Testis (tissue), 2 donors: Measurements from ENCODE around the gene SPEF2.

Experiments
- CTCF ChIP-seq, 3 experiments: fragments of 450-650 bp in 2 of 3; fragments of 200-600 bp in 1 of 3; sonication (generic) in 1 of 3; IDR thresholded peaks; one replicate each; pipeline ENCODE4 v1.5.1; 2016 to 2019; ENCODE audit warnings: antibody characterized with exemption in 3 of 3, mild to moderate bottlenecking in 2 of 3, moderate library complexity in 1 of 3
- POLR2A ChIP-seq: fragments of 450-650 bp; IDR thresholded peaks from one replicate; pipeline ENCODE4 v1.6.1; 2017; ENCODE audit warnings: antibody characterized with exemption, mild to moderate bottlenecking, moderate library complexity

GRCh38 chr5:35852773-35853172 is 235.1 kb downstream of the SPEF2 start:
- TF ChIP-seq CTCF (IDR thresholded peaks at IDR 0.05) (no peak), POLR2A (no peak)
